CD4-positive, alpha-beta T cell treated with Interleukin-4 for 1 hour (primary cell): Measurements from ENCODE around the gene RPL34.

Source experiments
- DNase-seq, 2 donors: peaks; one replicate each; pipeline ENCODE4 v3.0.0-alpha.2; 2020 to 2022

Gene RPL34

DNA sequence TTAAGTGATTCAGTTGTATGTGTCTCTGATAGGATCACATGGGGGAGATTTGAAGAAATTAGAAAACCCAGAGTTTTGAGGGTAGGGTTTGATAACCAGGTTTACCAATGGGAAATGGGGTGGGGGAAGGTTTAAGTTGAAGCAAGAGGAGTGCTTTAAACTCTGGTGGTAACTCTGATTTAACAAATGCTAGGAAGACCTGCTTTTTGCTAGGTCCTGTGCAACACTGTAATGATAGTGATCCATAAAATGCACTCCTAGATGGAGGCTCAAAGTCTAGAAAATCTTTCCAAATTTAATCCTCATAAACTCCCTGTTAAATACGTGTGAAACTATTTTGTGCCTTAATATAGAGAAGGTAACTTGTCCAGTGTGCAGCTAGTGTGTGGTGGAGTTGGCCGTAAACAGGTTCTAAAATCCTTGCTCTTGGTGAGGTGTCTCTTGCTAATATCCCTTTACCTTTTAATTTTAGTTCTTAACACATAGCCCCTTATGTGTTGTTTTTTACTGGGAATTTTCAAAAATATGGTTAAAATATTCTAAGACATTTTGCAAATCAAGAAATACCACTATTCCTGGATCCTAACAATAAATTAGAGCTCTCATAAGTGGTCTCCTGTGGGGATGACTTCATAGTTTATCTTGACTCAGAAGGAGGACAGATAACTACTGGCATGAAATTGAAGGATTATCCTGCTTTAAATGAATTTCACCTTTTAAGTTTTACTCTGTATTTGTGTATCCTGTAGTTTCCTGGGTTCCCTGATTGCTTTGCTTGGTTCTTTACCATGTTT, 4.1 kb downstream of the RPL34 start:
- DNase-seq, result no peak

- no peak for DNase-seq
Measured at GRCh38 chr4:108626056-108626455, 5.7 kb downstream of the RPL34 start.

GRCh38 chr4:108628411-108628810, 8.0 kb downstream of the RPL34 start:
- no peak for DNase-seq

GRCh38 chr4:108635070-108635655, 14.8 kb downstream of the RPL34 start:
- no peak for DNase-seq

- no peak for DNase-seq
Measured at GRCh38 chr4:108636246-108636645, 15.9 kb downstream of the RPL34 start.

GRCh38 chr4:108637856-108638255, 17.5 kb downstream of the RPL34 start:
- no peak for DNase-seq

- no peak for DNase-seq
Measured at GRCh38 chr4:108644237-108644636, 23.9 kb downstream of the RPL34 start.

DNA sequence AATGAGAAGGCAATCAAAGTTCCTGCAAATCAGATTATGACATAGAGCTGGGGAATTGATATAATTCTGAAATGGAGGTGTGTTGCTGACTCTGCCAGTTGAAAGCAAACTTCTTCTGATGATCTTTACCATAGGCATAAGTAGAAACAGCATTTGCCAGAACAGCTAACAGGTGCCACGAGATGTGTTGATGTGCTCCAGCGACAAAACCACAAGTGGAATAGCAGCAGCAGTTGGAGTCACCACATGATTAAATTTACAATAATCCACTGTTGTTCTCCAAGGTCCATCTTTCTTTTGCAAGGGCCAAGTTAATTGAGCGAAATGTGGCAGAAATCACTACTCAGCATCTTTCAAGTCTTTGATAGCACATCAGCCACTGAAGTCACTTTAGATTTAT, 26.3 kb downstream of the RPL34 start:
- no peak for DNase-seq

DNA sequence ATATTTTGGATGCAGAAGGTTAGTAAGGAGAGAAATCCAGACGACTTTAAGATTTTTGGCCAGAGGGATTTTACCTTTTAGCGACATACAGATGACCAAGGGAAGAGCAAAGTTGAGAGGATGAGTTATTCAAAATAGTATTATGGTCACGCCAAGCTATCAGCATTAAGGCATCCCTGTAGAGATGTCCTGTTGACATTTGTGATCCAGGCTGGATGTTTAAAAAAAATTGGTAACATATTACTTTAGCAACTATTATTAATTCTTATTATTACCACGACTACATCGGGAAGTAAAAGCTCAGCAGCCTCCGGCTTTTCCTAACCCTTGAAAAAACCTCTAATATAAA, 29.5 kb downstream of the RPL34 start:
- DNase-seq, result no peak

DNA sequence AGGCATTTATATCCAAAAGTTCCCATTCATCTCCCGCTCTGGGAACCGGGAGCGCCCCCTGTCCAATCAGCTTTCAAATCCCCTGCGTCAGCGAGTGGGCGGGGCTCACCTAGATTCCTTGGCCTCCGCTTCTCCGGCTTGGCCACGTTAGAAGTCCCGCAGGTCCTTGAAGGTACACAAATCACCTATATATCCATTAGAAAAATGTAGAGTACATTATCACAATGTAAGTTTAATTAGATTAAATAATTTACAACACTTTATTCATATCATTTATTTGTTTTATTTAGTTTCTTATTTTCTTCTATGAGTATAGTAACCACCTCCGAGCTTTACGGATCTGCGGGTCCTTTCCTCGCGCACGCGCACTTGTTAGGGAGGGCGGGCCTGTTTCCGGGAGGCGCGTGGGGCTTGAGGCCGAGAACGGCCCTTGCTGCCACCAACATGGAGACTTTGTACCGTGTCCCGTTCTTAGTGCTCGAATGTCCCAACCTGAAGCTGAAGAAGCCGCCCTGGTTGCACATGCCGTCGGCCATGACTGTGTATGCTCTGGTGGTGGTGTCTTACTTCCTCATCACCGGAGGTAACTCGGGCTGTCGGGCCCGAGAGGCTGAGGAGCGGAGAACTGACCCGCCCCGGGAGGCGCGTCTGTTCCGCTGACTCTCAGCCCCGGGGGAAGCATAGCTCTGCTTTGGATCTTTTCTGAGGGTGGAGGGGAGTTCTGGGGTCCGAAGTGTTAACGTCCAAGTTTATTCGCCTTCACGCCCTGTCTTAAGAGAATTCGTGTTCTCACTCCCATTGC, 30.0 kb downstream of the RPL34 start, which contains the start of gene OSTC:
Gene OSTC (plus strand): TSS at position 388 of the 802 bp plus-strand sequence. CDS start 57 bp downstream, at position 445.
- DNase-seq, result peak; percentile 89 to 93

- DNase-seq, result peak in 1 of 2 donors; percentile 7
Measured at GRCh38 chr4:108651014-108651791, 30.8 kb downstream of the RPL34 start.

- DNase-seq, result no peak
Measured at GRCh38 chr4:108662629-108663028, 42.3 kb downstream of the RPL34 start.

- DNase-seq, result no peak
Measured at GRCh38 chr4:108674356-108674977, 54.1 kb downstream of the RPL34 start.
